HL-60 (cell line): Measurements from ENCODE around the gene HLA-DPA1.

Experiments used
- DNase-seq, 2 experiments: peaks; one replicate each; pipeline ENCODE4 v3.0.0-alpha.2; 2010 to 2020; ENCODE audit warnings: low read depth in 1 of 2, low spot score in 1 of 2
- H3K27ac ChIP-seq: fragments of 250-450 bp; sonication (Bioruptor Pico); replicated peaks from 2 replicates; pipeline ENCODE4 v1.5.1; 2020; ENCODE audit warnings: mild to moderate bottlenecking, moderate library complexity
- H3K27me3 ChIP-seq: fragments of 250-450 bp; sonication (Bioruptor Pico); 2 replicates; pipeline ENCODE4 v1.5.1; 2021; ENCODE audit warnings: mild to moderate bottlenecking, moderate library complexity; ENCODE audit not compliant: insufficient read depth, poor library complexity, severe bottlenecking
- H3K4me3 ChIP-seq: replicated peaks from 2 replicates; pipeline ENCODE4 v1.5.1; 2011; ENCODE audit warnings: mild to moderate bottlenecking, control low read depth, low read length; ENCODE audit not compliant: insufficient read depth
- CTCF ChIP-seq: IDR thresholded peaks from one replicate; pipeline ENCODE4 v1.5.1; 2011; ENCODE audit warnings: low read length, control low read depth, inconsistent platforms; ENCODE audit not compliant: insufficient read depth
- GABPA ChIP-seq: IDR thresholded peaks from 2 replicates; pipeline ENCODE4 v1.6.1; 2012; ENCODE audit warnings: low read depth
- POLR2AphosphoS5 ChIP-seq: IDR thresholded peaks from 2 replicates; pipeline ENCODE4 v1.6.1; 2012; ENCODE audit warnings: low read depth
- REST ChIP-seq: IDR thresholded peaks from 2 replicates; pipeline ENCODE4 v1.6.1; 2012; ENCODE audit warnings: low read depth; ENCODE audit not compliant: insufficient replicate concordance
- SPI1 ChIP-seq: IDR thresholded peaks from 2 replicates; pipeline ENCODE4 v1.6.1; 2012; ENCODE audit warnings: low read depth, mild to moderate bottlenecking, borderline replicate concordance

HLA-DPA1 gene

GRCh38 chr6:33024521-33024920 lies 48.9 kb downstream of the HLA-DPA1 start:
- no peak for TF ChIP-seq REST
- TF ChIP-seq CTCF = no peak
- no peak for TF ChIP-seq SPI1
- TF ChIP-seq GABPA = no peak
- no peak for TF ChIP-seq POLR2AphosphoS5
- Histone ChIP-seq H3K4me3 (no peak overlapping the region), H3K27ac (no peak overlapping the region), H3K27me3 (no peaks in the 10 kb centered on the region)
- no peak for DNase-seq

- Histone ChIP-seq H3K27ac (no peak overlapping the region), H3K4me3 (no peak overlapping the region), H3K27me3 (no peaks in the 10 kb centered on the region)
- TF ChIP-seq CTCF = no peak
- TF ChIP-seq POLR2AphosphoS5 = no peak
- no peak for TF ChIP-seq GABPA
- no peak for TF ChIP-seq SPI1
- TF ChIP-seq REST = no peak
- DNase-seq = no peak
These were observed 49.9 kb downstream of the HLA-DPA1 start for GRCh38 chr6:33023536-33023935.

- no peaks in the 10 kb centered on the region for H3K27me3 ChIP-seq
These were observed 51.5 kb downstream of the HLA-DPA1 start for GRCh38 chr6:33021917-33022316.

More at GRCh38 chr6:33021917-33022316, 51.5 kb downstream of the HLA-DPA1 start:
- no peak for DNase-seq
- no peak overlapping the region for H3K27ac ChIP-seq
- no peak for TF ChIP-seq POLR2AphosphoS5
- no peak for TF ChIP-seq CTCF
- no peak for TF ChIP-seq SPI1
- no peak for TF ChIP-seq REST
- TF ChIP-seq GABPA = no peak
- no peak overlapping the region for H3K4me3 ChIP-seq
